HG03558 (cell line): ENCODE data around the gene TLCD3B.

Experiments used
- ATAC-seq: cut with Tn5 transposase; IDR thresholded peaks from one replicate; pipeline ENCODE4 v1.9.1; 2021; ENCODE audit warnings: moderate number of reproducible peaks; ENCODE audit not compliant: unreplicated experiment; ENCODE audit errors: extremely low read depth

Gene TLCD3B

GRCh38 chr16:29992344-29992967, 38.6 kb downstream of the TLCD3B start:
- no peak for ATAC-seq

- no peak for ATAC-seq
Measured at GRCh38 chr16:29991571-29991904, 39.5 kb downstream of the TLCD3B start.

GRCh38 chr16:29990883-29991570, 40.0 kb downstream of the TLCD3B start:
- no peak for ATAC-seq

- no peak for ATAC-seq
Measured at GRCh38 chr16:29990034-29990433, 41.0 kb downstream of the TLCD3B start.

GRCh38 chr16:29989111-29989858, 41.8 kb downstream of the TLCD3B start:
- ATAC-seq = no peak

- no peak for ATAC-seq
Measured at GRCh38 chr16:29988346-29989075, 42.6 kb downstream of the TLCD3B start.

GRCh38 chr16:29987371-29988085, 43.5 kb downstream of the TLCD3B start:
- ATAC-seq = no peak

- ATAC-seq = no peak
Measured at GRCh38 chr16:29986931-29987330, 44.1 kb downstream of the TLCD3B start.

- ATAC-seq = no peak
Measured at GRCh38 chr16:29986231-29986630, 44.8 kb downstream of the TLCD3B start.

GRCh38 chr16:29985271-29985811, 45.7 kb downstream of the TLCD3B start:
- no peak for ATAC-seq

GRCh38 chr16:29984764-29985147, 46.3 kb downstream of the TLCD3B start:
- no peak for ATAC-seq

GRCh38 chr16:29984137-29984763, 46.8 kb downstream of the TLCD3B start:
- no peak for ATAC-seq

GRCh38 chr16:29983420-29984136, 47.5 kb downstream of the TLCD3B start:
- no peak for ATAC-seq

- ATAC-seq = no peak
Measured at GRCh38 chr16:29982560-29983419, 48.3 kb downstream of the TLCD3B start.

GRCh38 chr16:29978564-29979270, 52.4 kb downstream of the TLCD3B start:
- no peak for ATAC-seq

GRCh38 chr16:29978081-29978480, 53.0 kb downstream of the TLCD3B start:
- no peak for ATAC-seq

GRCh38 chr16:29977063-29977825, 53.8 kb downstream of the TLCD3B start:
- no peak for ATAC-seq
